ENCODE data around the gene OR7D4.
"Not testable (repeated sequence)": the region's sequence is repeated elsewhere in the genome, so short reads cannot be mapped to it uniquely, and the experiment has no call there.

Gene OR7D4

GRCh38 chr19:9219489-9219888 lies at the start of gene OR7D4:
Gene OR7D4, minus strand, starts transcription at chr19:9219589. Its CDS starts 4,752 bp downstream, at chr19:9214837.
- Histone ChIP-seq H3K4me1 (no peaks in the 10 kb centered on the region), H3K36me3 (replicated peaks) (no peaks in the 10 kb centered on the region), H3K9me3 (no peaks in the 10 kb centered on the region), H3K27me3 (ENCODE audit: low read depth) (no peaks in the 10 kb centered on the region), H3K4me3 (no peak within 1 kb of the TSS)
- in situ Hi-C loops (cut with MboI; ENCODE audit: low sequenced_read_pairs): no loop called here
- no peak for DNase-seq (ENCODE audit: low spot score in 2 of 2)

GRCh38 chr19:9251236-9251635 lies 31.8 kb upstream of the OR7D4 start:
- no peaks in the 10 kb centered on the region for H3K36me3 ChIP-seq (replicated peaks)
- no peaks in the 10 kb centered on the region for H3K27me3 ChIP-seq (ENCODE audit: low read depth)
- DNase-seq (ENCODE audit: low spot score in 2 of 2): no peak
- H3K4me1 ChIP-seq: no peaks in the 10 kb centered on the region
- no peaks in the 10 kb centered on the region for H3K9me3 ChIP-seq
- H3K4me3 ChIP-seq: no peak overlapping the region
- in situ Hi-C loops (cut with MboI; ENCODE audit: low sequenced_read_pairs): no loop called here

GRCh38 chr19:9250630-9251029 lies 31.2 kb upstream of the OR7D4 start, which contains the start of gene OR7E24:
Gene OR7E24, plus strand, starts transcription at chr19:9250930. Its CDS starts 114 bp downstream, at chr19:9251044.
- H3K9me3 ChIP-seq: no peaks in the 10 kb centered on the region
- H3K36me3 ChIP-seq (replicated peaks): no peaks in the 10 kb centered on the region
- no peak for DNase-seq (ENCODE audit: low spot score in 2 of 2)
- no peak within 1 kb of the TSS for H3K4me3 ChIP-seq
- in situ Hi-C loops (cut with MboI; ENCODE audit: low sequenced_read_pairs): no loop called here
- H3K4me1 ChIP-seq: no peaks in the 10 kb centered on the region
- H3K27me3 ChIP-seq (ENCODE audit: low read depth): no peaks in the 10 kb centered on the region

GRCh38 chr19:9205501-9206113 lies 13.8 kb downstream of the OR7D4 start:
- Histone ChIP-seq H3K9me3 (no peaks in the 10 kb centered on the region), H3K4me3 (no peak overlapping the region), H3K36me3 (replicated peaks) (no peaks in the 10 kb centered on the region), H3K27me3 (ENCODE audit: low read depth) (no peaks in the 10 kb centered on the region), H3K4me1 (no peaks in the 10 kb centered on the region)
- in situ Hi-C loops (cut with MboI; ENCODE audit: low sequenced_read_pairs): no loop called here
- DNase-seq (ENCODE audit: low spot score in 2 of 2): peak; percentile 30 to 74

- H3K36me3 ChIP-seq (replicated peaks); H3K27me3 ChIP-seq (ENCODE audit: low read depth); H3K4me3 ChIP-seq; H3K9me3 ChIP-seq; H3K4me1 ChIP-seq; DNase-seq (ENCODE audit: low spot score in 2 of 2); in situ Hi-C loops (cut with MboI; ENCODE audit: low sequenced_read_pairs): not testable (repeated sequence)
These were observed 21.3 kb downstream of the OR7D4 start for GRCh38 chr19:9198044-9198443.

- Histone ChIP-seq H3K4me1 (no peaks in the 10 kb centered on the region), H3K9me3 (no peaks in the 10 kb centered on the region; the same call in 1 of the 2 replicates), H3K27me3 (ENCODE audit: low read depth) (no peaks in the 10 kb centered on the region), H3K4me3 (no peak overlapping the region), H3K36me3 (replicated peaks) (no peaks in the 10 kb centered on the region)
- in situ Hi-C loops (cut with MboI; ENCODE audit: low sequenced_read_pairs): no loop called here
- no peak for DNase-seq (ENCODE audit: low spot score in 2 of 2)
These were observed 29.9 kb downstream of the OR7D4 start for GRCh38 chr19:9189535-9189934.

- no peaks in the 10 kb centered on the region for H3K27me3 ChIP-seq (ENCODE audit: low read depth)
- H3K4me3 ChIP-seq: no peak overlapping the region
- H3K36me3 ChIP-seq (replicated peaks): no peaks in the 10 kb centered on the region
- H3K4me1 ChIP-seq: no peaks in the 10 kb centered on the region
- DNase-seq (ENCODE audit: low spot score in 2 of 2): no peak
- H3K9me3 ChIP-seq: no peaks in the 10 kb centered on the region; the same call in 1 of the 2 replicates
- in situ Hi-C loops (cut with MboI; ENCODE audit: low sequenced_read_pairs): no loop called here
These were observed 32.2 kb downstream of the OR7D4 start for GRCh38 chr19:9187191-9187590.

- H3K4me1 ChIP-seq: no peaks in the 10 kb centered on the region
- DNase-seq (ENCODE audit: low spot score in 2 of 2): no peak
- in situ Hi-C loops (cut with MboI; ENCODE audit: low sequenced_read_pairs): no loop called here
- no peaks in the 10 kb centered on the region for H3K36me3 ChIP-seq (replicated peaks)
- H3K9me3 ChIP-seq: no peaks in the 10 kb centered on the region
- H3K27me3 ChIP-seq (ENCODE audit: low read depth): no peaks in the 10 kb centered on the region
- H3K4me3 ChIP-seq: no peak overlapping the region
These were observed 36.4 kb downstream of the OR7D4 start for GRCh38 chr19:9183000-9183399.

GRCh38 chr19:9178901-9179300 lies 40.5 kb downstream of the OR7D4 start, which contains the start of gene OR7D2:
Gene OR7D2, plus strand, starts transcription at chr19:9178979. Its CDS starts 6,803 bp downstream, at chr19:9185782.
- Histone ChIP-seq H3K4me3 (no peak within 1 kb of the TSS), H3K36me3 (replicated peaks) (no peaks in the 10 kb centered on the region), H3K27me3 (ENCODE audit: low read depth) (no peaks in the 10 kb centered on the region), H3K4me1 (no peaks in the 10 kb centered on the region), H3K9me3 (no peaks in the 10 kb centered on the region)
- in situ Hi-C loops (cut with MboI; ENCODE audit: low sequenced_read_pairs): no loop called here
- no peak for DNase-seq (ENCODE audit: low spot score in 2 of 2)

GRCh38 chr19:9175326-9175725 lies 44.1 kb downstream of the OR7D4 start:
- Histone ChIP-seq H3K36me3 (replicated peaks) (no peaks in the 10 kb centered on the region), H3K9me3 (no peaks in the 10 kb centered on the region), H3K27me3 (ENCODE audit: low read depth) (no peaks in the 10 kb centered on the region), H3K4me3 (no peak overlapping the region), H3K4me1 (no peaks in the 10 kb centered on the region)
- no peak for DNase-seq (ENCODE audit: low spot score in 2 of 2)
- in situ Hi-C loops (cut with MboI; ENCODE audit: low sequenced_read_pairs): no loop called here

- Histone ChIP-seq H3K36me3 (replicated peaks) (no peaks in the 10 kb centered on the region), H3K4me1 (no peaks in the 10 kb centered on the region), H3K27me3 (ENCODE audit: low read depth) (no peaks in the 10 kb centered on the region), H3K4me3 (no peak overlapping the region), H3K9me3 (no peaks in the 10 kb centered on the region)
- DNase-seq (ENCODE audit: low spot score in 2 of 2): no peak
- in situ Hi-C loops (cut with MboI; ENCODE audit: low sequenced_read_pairs): no loop called here
These were observed 47.9 kb downstream of the OR7D4 start for GRCh38 chr19:9171393-9171991.

GRCh38 chr19:9166846-9167245 lies 52.5 kb downstream of the OR7D4 start:
- Histone ChIP-seq H3K4me1 (no peaks in the 10 kb centered on the region), H3K27me3 (ENCODE audit: low read depth) (no peaks in the 10 kb centered on the region), H3K9me3 (no peaks in the 10 kb centered on the region), H3K36me3 (replicated peaks) (peaks cover 15% of the 10 kb centered on the region), H3K4me3 (no peak overlapping the region)
- in situ Hi-C loops (cut with MboI; ENCODE audit: low sequenced_read_pairs): no loop called here
- DNase-seq (ENCODE audit: low spot score in 2 of 2): no peak

GRCh38 chr19:9165261-9165660 lies 54.1 kb downstream of the OR7D4 start:
- Histone ChIP-seq H3K27me3 (ENCODE audit: low read depth) (no peaks in the 10 kb centered on the region), H3K4me3 (no peak overlapping the region), H3K36me3 (replicated peaks) (peaks cover 31% of the 10 kb centered on the region), H3K4me1 (no peaks in the 10 kb centered on the region), H3K9me3 (no peaks in the 10 kb centered on the region; the same call in 1 of the 2 replicates)
- DNase-seq (ENCODE audit: low spot score in 2 of 2): no peak
- in situ Hi-C loops (cut with MboI; ENCODE audit: low sequenced_read_pairs): no loop called here

- H3K9me3 ChIP-seq: no peaks in the 10 kb centered on the region; the same call in 1 of the 2 replicates
- no peaks in the 10 kb centered on the region for H3K27me3 ChIP-seq (ENCODE audit: low read depth)
- H3K4me1 ChIP-seq: no peaks in the 10 kb centered on the region
- in situ Hi-C loops (cut with MboI; ENCODE audit: low sequenced_read_pairs): no loop called here
- H3K36me3 ChIP-seq (replicated peaks): peaks cover 67% of the 10 kb centered on the region
- DNase-seq (ENCODE audit: low spot score in 2 of 2): no peak
- no peak overlapping the region for H3K4me3 ChIP-seq
These were observed 58.0 kb downstream of the OR7D4 start for GRCh38 chr19:9161427-9161826.
